GM12878 (cell line): ENCODE measurements around the gene SNPH.

ENCODE experiments used
- MYC ChIP-seq: IDR thresholded peaks from 2 replicates; pipeline ENCODE4 v1.6.1; 2011; ENCODE audit warnings: mild to moderate bottlenecking, low read length, moderate library complexity, inconsistent platforms; ENCODE audit not compliant: insufficient read depth, insufficient replicate concordance, insufficient read length, severe bottlenecking
- RCOR1 ChIP-seq: conservative IDR thresholded peaks from 2 replicates; pipeline ENCODE4 v1.6.1; 2012; ENCODE audit warnings: low read depth, low read length, improper control_type of control experiment
- TF ChIP-seq, protein P1 (sequence below): fragments of 450-650 bp; IDR thresholded peaks from 2 replicates; pipeline ENCODE4 v1.6.1; 2017; ENCODE audit warnings: mild to moderate bottlenecking, low read depth, inconsistent platforms; ENCODE audit not compliant: poor library complexity, severe bottlenecking

DNA sequence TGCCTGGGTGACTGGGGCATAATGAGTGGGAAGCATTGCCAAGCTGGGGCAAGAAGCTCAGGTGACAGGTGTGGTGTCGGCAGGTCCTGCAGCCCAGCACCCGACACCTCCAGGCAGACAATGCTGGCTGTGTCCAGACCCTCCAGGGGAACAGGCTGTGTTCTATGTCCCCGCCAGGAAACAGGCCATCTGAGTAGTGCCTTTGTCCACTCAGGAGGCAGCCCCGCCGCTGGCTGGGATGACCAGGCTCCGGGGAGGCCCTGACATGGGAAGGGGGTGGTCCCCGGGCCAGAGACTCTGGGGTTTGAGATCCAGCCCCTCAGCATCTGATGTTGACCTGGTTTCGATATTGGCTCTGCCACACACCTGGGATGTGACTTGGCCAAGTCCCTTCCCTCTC is 28.4 kb downstream of the SNPH start:
- no peak for TF ChIP-seq RCOR1
- no peak for TF ChIP-seq MYC
- TF ChIP-seq, protein P1, sequence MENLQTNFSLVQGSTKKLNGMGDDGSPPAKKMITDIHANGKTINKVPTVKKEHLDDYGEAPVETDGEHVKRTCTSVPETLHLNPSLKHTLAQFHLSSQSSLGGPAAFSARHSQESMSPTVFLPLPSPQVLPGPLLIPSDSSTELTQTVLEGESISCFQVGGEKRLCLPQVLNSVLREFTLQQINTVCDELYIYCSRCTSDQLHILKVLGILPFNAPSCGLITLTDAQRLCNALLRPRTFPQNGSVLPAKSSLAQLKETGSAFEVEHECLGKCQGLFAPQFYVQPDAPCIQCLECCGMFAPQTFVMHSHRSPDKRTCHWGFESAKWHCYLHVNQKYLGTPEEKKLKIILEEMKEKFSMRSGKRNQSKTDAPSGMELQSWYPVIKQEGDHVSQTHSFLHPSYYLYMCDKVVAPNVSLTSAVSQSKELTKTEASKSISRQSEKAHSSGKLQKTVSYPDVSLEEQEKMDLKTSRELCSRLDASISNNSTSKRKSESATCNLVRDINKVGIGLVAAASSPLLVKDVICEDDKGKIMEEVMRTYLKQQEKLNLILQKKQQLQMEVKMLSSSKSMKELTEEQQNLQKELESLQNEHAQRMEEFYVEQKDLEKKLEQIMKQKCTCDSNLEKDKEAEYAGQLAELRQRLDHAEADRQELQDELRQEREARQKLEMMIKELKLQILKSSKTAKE, result no peak
